Globus pallidus (tissue), 1 donor: Measurements from ENCODE around the gene LSM4.
"Not testable (repeated sequence)": the region's sequence is repeated elsewhere in the genome, so short reads cannot be mapped to it uniquely, and the experiment has no call there.

Experiments
- DNase-seq: peaks from one replicate; pipeline ENCODE4 v3.0.0-alpha.2; 2015; ENCODE audit warnings: low spot score

LSM4 gene

GRCh38 chr19:18322759-18323460, at the start of gene LSM4:
LSM4 (minus strand) TSS chr19:18323076; CDS start chr19:18323020, 56 bp downstream.
- peak; percentile 93 for DNase-seq

- no peak for DNase-seq
Measured at GRCh38 chr19:18368504-18369222, 45.8 kb upstream of the LSM4 start.

GRCh38 chr19:18366021-18366435, 43.2 kb upstream of the LSM4 start:
- no peak for DNase-seq

GRCh38 chr19:18364826-18365528, 42.1 kb upstream of the LSM4 start:
- peak; percentile 51 for DNase-seq

DNA sequence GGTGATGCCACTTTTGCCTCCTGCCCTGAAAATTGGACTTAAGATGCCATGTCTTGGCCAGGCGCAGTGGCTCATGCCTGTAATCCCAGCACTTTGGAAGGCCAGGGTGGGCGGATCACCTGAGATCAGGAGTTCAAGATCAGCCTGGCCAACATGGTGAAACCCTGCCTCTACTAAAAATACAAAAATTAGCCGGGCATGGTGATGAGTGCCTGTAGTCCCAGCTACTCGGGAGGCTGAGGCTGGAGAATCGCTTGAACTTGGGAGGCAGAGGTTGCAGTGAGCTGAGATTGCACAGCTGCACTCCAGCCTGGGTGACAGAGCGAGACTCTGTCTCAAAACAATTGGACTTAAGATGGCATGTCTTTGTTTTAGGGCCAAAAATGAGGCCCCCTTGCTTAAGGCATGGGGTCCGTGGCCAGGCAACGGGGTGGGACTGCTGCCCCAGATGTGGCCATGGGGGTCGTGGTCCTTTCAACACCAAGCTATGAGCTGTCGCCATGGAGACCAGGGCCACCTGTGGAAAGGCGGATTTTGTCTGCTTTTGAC, 41.5 kb upstream of the LSM4 start:
- DNase-seq = not testable (repeated sequence)

GRCh38 chr19:18363787-18364186, 40.9 kb upstream of the LSM4 start:
- DNase-seq = no peak

DNA sequence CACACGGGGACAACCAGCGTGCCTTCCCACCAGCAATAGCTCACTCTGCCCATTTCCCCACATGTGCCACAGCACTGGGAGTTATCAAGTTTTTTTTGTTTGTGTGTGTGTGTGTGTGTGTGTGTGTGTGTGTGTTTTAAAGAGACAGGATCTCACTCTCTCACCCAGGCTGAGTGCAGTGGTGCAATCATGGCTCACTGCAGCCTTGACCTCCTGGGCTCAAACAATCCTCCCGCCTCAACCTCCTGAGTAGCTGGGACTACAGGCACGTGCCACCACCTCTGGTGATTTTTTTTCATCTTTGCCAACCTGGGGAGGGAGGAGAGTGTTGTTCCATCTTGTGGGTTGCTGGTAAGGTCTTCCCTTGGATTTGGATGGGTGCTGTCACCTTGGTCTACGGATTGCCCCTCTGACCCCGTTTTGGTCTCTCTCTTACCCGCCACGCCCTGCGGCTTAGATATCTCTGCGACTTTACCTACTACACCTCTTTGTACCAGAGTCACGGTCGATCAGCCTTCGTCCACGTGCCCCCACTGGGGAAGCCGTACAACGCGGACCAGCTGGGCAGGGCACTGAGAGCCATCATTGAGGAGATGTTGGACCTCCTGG, 40.2 kb upstream of the LSM4 start:
- DNase-seq = no peak

DNA sequence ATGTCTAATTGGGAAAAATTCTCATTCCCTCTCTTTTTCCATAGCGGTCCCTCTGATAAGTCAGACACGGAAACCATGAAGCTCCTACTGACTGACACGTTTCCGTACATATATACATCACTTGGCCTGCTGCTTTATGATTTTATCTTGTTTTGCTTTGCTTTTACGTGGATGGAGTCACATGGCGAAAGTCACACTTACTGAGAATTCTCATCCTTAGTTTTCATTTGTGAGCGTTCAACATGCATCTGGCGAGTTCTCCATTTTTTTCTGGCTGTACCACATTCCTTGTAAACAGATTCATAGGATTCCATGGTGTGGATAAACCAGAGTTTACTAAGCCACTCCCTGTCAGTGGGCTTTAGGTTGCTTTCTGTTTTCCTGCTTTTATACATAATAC, 38.8 kb upstream of the LSM4 start:
- DNase-seq = no peak

GRCh38 chr19:18357041-18357440, 34.2 kb upstream of the LSM4 start:
- no peak for DNase-seq

DNA sequence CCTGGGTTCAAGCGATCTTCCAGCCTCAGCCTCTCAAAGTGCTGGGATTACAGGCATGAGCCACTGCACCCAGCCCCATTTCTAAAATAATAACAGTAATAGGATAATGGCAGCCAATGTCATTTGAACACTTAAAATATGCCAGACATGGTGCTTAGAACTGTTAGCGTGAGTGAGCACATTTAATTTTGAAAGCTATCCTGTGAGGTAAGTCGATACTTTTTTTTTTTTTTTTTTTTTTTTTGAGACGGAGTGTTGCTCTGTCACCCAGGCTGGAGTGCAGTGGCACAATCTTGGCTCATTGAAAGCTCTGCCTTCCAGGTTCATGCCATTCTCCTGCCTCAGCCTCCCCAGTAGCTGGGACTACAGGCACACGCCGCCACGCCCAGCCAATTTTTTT, 31.9 kb upstream of the LSM4 start:
- not testable (repeated sequence) for DNase-seq

GRCh38 chr19:18353378-18354005, 30.6 kb upstream of the LSM4 start:
- DNase-seq = no peak

- no peak for DNase-seq
Measured at GRCh38 chr19:18351544-18351943, 28.7 kb upstream of the LSM4 start.

GRCh38 chr19:18350490-18350889, 27.6 kb upstream of the LSM4 start:
- DNase-seq = no peak

DNA sequence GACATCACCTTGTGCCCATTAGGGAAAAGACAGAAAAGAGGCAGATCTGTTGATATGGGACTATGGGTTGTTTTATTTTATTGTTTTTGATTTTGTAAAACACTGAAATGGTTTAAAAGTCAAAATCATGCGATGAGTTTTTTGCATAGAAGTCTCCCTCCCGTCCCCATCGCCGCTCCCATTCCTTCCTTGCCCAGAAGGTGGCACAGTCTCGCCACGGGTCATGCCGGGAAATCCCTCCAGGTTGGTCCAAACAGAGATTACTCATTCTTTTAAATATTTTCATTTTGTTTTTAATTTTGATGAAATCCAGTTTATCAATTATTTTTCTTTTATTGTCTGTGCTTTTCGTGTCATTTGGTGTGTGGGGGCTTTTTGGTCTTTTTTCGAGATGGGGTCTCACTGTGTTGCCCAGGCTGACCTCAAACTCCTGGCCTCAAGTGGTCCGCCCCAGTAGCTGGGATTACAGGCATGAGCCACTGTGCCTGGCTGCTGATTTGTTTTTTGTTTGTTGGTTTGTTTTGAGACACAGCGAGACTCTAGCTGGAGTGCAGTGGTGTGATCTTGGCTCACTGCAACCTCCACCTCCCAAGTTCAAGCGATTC, 26.8 kb upstream of the LSM4 start:
- no peak for DNase-seq

- DNase-seq = not testable (repeated sequence)
Measured at GRCh38 chr19:18348818-18349339, 26.0 kb upstream of the LSM4 start.

GRCh38 chr19:18348171-18348570, 25.3 kb upstream of the LSM4 start:
- DNase-seq = no peak

GRCh38 chr19:18346091-18346490, 23.2 kb upstream of the LSM4 start:
- no peak for DNase-seq

- DNase-seq = no peak
Measured at GRCh38 chr19:18345296-18345695, 22.4 kb upstream of the LSM4 start.

- DNase-seq = no peak
Measured at GRCh38 chr19:18344582-18344950, 21.7 kb upstream of the LSM4 start.

- no peak for DNase-seq
Measured at GRCh38 chr19:18342090-18342632, 19.3 kb upstream of the LSM4 start.
